ENCODE measurements around the gene PTPRM.

PTPRM gene

GRCh38 chr18:7720395-7720794 is 153.3 kb downstream of the PTPRM start:
- TF ChIP-seq CTCF (IDR thresholded peaks at IDR 0.05), result no peak
- Mint-ChIP-seq H3K36me3 (ENCODE audit: low read depth) (peaks cover 6% of the 10 kb centered on the region), H3K27me3 (ENCODE audit: low read depth, poor library complexity) (peaks cover 2% of the 10 kb centered on the region), H3K4me3 (no peak overlapping the region), H3K9me3 (peaks cover 22% of the 10 kb centered on the region), H3K27ac (no peak overlapping the region), H3K4me1 (peaks cover 17% of the 10 kb centered on the region)
- DNase-seq, result no peak

- H3K27me3 Mint-ChIP-seq (ENCODE audit: low read depth, poor library complexity), result peaks cover 2% of the 10 kb centered on the region
These were observed 154.4 kb downstream of the PTPRM start for GRCh38 chr18:7721532-7721931.

GRCh38 chr18:7722955-7723354 is 155.8 kb downstream of the PTPRM start:
- Mint-ChIP-seq H3K27me3 (ENCODE audit: low read depth, poor library complexity) (peaks cover 2% of the 10 kb centered on the region), H3K9me3 (peaks cover 7% of the 10 kb centered on the region), H3K36me3 (ENCODE audit: low read depth) (no peaks in the 10 kb centered on the region), H3K4me1 (peaks cover 17% of the 10 kb centered on the region), H3K27ac (no peak overlapping the region), H3K4me3 (no peak overlapping the region)
- no peak for TF ChIP-seq CTCF (IDR thresholded peaks at IDR 0.05)
- DNase-seq, result no peak

More at GRCh38 chr18:7721532-7721931, 154.4 kb downstream of the PTPRM start:
- peaks cover 17% of the 10 kb centered on the region for H3K4me1 Mint-ChIP-seq
- DNase-seq, result no peak
- no peaks in the 10 kb centered on the region for H3K36me3 Mint-ChIP-seq (ENCODE audit: low read depth)
- H3K9me3 Mint-ChIP-seq, result peaks cover 10% of the 10 kb centered on the region
- H3K27ac Mint-ChIP-seq, result no peak overlapping the region
- TF ChIP-seq CTCF (IDR thresholded peaks at IDR 0.05), result no peak
- H3K4me3 Mint-ChIP-seq, result no peak overlapping the region

GRCh38 chr18:7723558-7723957 is 156.4 kb downstream of the PTPRM start:
- H3K36me3 Mint-ChIP-seq (ENCODE audit: low read depth), result no peaks in the 10 kb centered on the region
- TF ChIP-seq CTCF (IDR thresholded peaks at IDR 0.05), result no peak
- H3K4me3 Mint-ChIP-seq, result no peak overlapping the region
- peaks cover 17% of the 10 kb centered on the region for H3K4me1 Mint-ChIP-seq
- H3K27ac Mint-ChIP-seq, result peak overlapping the region; percentile 7
- peaks cover 2% of the 10 kb centered on the region for H3K27me3 Mint-ChIP-seq (ENCODE audit: low read depth, poor library complexity)
- H3K9me3 Mint-ChIP-seq, result peaks cover under 1% of the 10 kb centered on the region
- DNase-seq, result no peak

GRCh38 chr18:7725473-7725872 is 158.4 kb downstream of the PTPRM start:
- TF ChIP-seq CTCF (IDR thresholded peaks at IDR 0.05), result no peak
- no peaks in the 10 kb centered on the region for H3K36me3 Mint-ChIP-seq (ENCODE audit: low read depth)
- no peak for DNase-seq
- no peaks in the 10 kb centered on the region for H3K9me3 Mint-ChIP-seq
- H3K4me1 Mint-ChIP-seq, result peaks cover 17% of the 10 kb centered on the region
- H3K27me3 Mint-ChIP-seq (ENCODE audit: low read depth, poor library complexity), result peaks cover 2% of the 10 kb centered on the region
- no peak overlapping the region for H3K27ac Mint-ChIP-seq
- H3K4me3 Mint-ChIP-seq, result no peak overlapping the region

GRCh38 chr18:7725897-7726296 is 158.8 kb downstream of the PTPRM start:
- Mint-ChIP-seq H3K4me3 (no peak overlapping the region), H3K27me3 (ENCODE audit: low read depth, poor library complexity) (peaks cover 2% of the 10 kb centered on the region)

More at GRCh38 chr18:7725897-7726296, 158.8 kb downstream of the PTPRM start:
- H3K36me3 Mint-ChIP-seq (ENCODE audit: low read depth), result no peaks in the 10 kb centered on the region
- H3K4me1 Mint-ChIP-seq, result peaks cover 17% of the 10 kb centered on the region
- no peak for DNase-seq
- no peak overlapping the region for H3K27ac Mint-ChIP-seq
- H3K9me3 Mint-ChIP-seq, result no peaks in the 10 kb centered on the region
- TF ChIP-seq CTCF (IDR thresholded peaks at IDR 0.05), result no peak
